Testis (tissue), 3 donors: ENCODE results near the gene ORC5. TPM values are rescaled to one million over a fixed set of nuclear protein-coding genes. Genes with fewer than 3 reads are reported as not detected.

ENCODE experiments used
- DNase-seq: peaks from one replicate; pipeline ENCODE4 v3.0.0-alpha.2; 2019
- H3K27ac ChIP-seq, 2 donors: fragments of 200-600 bp; sonication (generic); one replicate each; pipeline ENCODE4 v1.5.1; 2019
- H3K27me3 ChIP-seq: fragments of 200-600 bp; sonication (generic); one replicate; pipeline ENCODE4 v1.5.1; 2019
- H3K36me3 ChIP-seq: fragments of 200-600 bp; sonication (generic); one replicate; pipeline ENCODE4 v1.5.1; 2017; ENCODE audit warnings: low read depth; ENCODE audit errors: missing control alignments
- H3K4me1 ChIP-seq: fragments of 200-600 bp; sonication (generic); one replicate; pipeline ENCODE4 v1.5.1; 2019
- H3K4me3 ChIP-seq, 2 donors: fragments of 200-600 bp; sonication (generic); one replicate each; pipeline ENCODE4 v1.5.1; 2017 to 2019
- H3K9me3 ChIP-seq: fragments of 200-600 bp; sonication (generic); one replicate; pipeline ENCODE4 v1.5.1; 2017
- POLR2A ChIP-seq: fragments of 450-650 bp; IDR thresholded peaks from one replicate; pipeline ENCODE4 v1.6.1; 2017; ENCODE audit warnings: antibody characterized with exemption, mild to moderate bottlenecking, moderate library complexity
- WGBS, 2 donors: methylation state at CpG; one replicate each; pipeline ENCODE4 v1.1.5; 2018; 5-methylcytosine and 5-hydroxymethylcytosine counted together
- intact Hi-C: fragments of 100-400 bp; cut with DNase I; formaldehyde crosslinking; loops from one replicate; pipeline ENCODE4 v1.15.1; 2023; ENCODE audit warnings: low total_unique reads
- polyA plus RNA-seq: library from polyadenylated mRNA; stranded (reverse); fragments of 350-450 nt; fragmentation: Illumina TruSeq; extraction: RNeasy Lipid Tissue Mini Kit (QIAGEN cat#74804); gene quantifications from one replicate; pipeline ENCODE4 v1.2.3, GENCODE V29; 2014; ENCODE audit warnings: low read depth, low replicate concordance; ENCODE audit not compliant: insufficient read depth
- total RNA-seq, 2 donors: library from RNA; depleted of rRNA; stranded (reverse); fragments of >200 nt; gene quantifications; one replicate each; pipeline ENCODE4 v1.2.3, GENCODE V29; 2016
- TF ChIP-seq, protein P1 (sequence below), 3 experiments: fragments of 450-650 bp in 2 of 3; fragments of 200-600 bp in 1 of 3; sonication (generic) in 1 of 3; IDR thresholded peaks; one replicate each; pipeline ENCODE4 v1.5.1; 2016 to 2019; ENCODE audit warnings: antibody characterized with exemption in 3 of 3, mild to moderate bottlenecking in 2 of 3, moderate library complexity in 1 of 3

Gene ORC5
- total and polyA plus RNA-seq, 3 donors from 2014 or later: 36.5 to 107 (median 36.9) TPM

- no peaks in the 10 kb centered on the region for H3K9me3 ChIP-seq
- H3K4me3 ChIP-seq: no peak overlapping the region
- H3K4me1 ChIP-seq: no peaks in the 10 kb centered on the region
- 94 to 97% methylated on average over 10 of the region's 10 CpGs for WGBS, 2 donors
- DNase-seq: no peak
- no peaks in the 10 kb centered on the region for H3K36me3 ChIP-seq
- intact Hi-C loops: no loop called here
- H3K27ac ChIP-seq: no peak overlapping the region
- no peak for TF ChIP-seq POLR2A
- TF ChIP-seq, protein P1, sequence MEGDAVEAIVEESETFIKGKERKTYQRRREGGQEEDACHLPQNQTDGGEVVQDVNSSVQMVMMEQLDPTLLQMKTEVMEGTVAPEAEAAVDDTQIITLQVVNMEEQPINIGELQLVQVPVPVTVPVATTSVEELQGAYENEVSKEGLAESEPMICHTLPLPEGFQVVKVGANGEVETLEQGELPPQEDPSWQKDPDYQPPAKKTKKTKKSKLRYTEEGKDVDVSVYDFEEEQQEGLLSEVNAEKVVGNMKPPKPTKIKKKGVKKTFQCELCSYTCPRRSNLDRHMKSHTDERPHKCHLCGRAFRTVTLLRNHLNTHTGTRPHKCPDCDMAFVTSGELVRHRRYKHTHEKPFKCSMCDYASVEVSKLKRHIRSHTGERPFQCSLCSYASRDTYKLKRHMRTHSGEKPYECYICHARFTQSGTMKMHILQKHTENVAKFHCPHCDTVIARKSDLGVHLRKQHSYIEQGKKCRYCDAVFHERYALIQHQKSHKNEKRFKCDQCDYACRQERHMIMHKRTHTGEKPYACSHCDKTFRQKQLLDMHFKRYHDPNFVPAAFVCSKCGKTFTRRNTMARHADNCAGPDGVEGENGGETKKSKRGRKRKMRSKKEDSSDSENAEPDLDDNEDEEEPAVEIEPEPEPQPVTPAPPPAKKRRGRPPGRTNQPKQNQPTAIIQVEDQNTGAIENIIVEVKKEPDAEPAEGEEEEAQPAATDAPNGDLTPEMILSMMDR (IDR thresholded peaks at IDR 0.05): no peak
- no peaks in the 10 kb centered on the region for H3K27me3 ChIP-seq
Measured at GRCh38 chr7:104137511-104137910, 70.3 kb downstream of the ORC5 start.

DNA sequence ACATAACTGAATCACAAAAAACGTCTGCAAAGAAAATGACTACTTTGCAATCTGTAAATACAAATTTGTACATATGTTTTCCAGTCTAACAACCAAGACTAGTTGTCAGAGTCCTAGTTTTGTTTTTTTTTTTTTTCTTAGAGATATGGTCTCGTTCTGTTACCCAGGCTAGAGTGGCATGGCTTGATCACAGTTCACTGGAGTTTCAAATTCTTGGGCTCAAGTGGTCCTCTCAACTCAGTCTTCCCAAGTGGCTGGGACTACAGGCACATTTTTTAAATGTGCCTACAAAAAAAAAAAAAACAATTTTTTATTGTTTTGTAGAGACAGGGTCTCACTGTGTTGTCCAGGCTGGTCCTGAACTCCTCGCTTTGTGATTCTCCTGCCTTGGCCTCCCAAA is 70.8 kb downstream of the ORC5 start:
- H3K4me1 ChIP-seq: no peaks in the 10 kb centered on the region
- no peaks in the 10 kb centered on the region for H3K36me3 ChIP-seq
- TF ChIP-seq POLR2A: no peak
- TF ChIP-seq, protein P1 (IDR thresholded peaks at IDR 0.05): no peak
- DNase-seq: no peak
- no peaks in the 10 kb centered on the region for H3K9me3 ChIP-seq
- no peaks in the 10 kb centered on the region for H3K27me3 ChIP-seq
- no peak overlapping the region for H3K27ac ChIP-seq
- 85 to 93% methylated on average over 3 of the region's 3 CpGs for WGBS, 2 donors
- intact Hi-C loops: no loop called here
- no peak overlapping the region for H3K4me3 ChIP-seq

GRCh38 chr7:104136561-104136960 is 71.3 kb downstream of the ORC5 start:
- Histone ChIP-seq H3K36me3 (no peaks in the 10 kb centered on the region), H3K27ac (no peak overlapping the region), H3K4me1 (no peaks in the 10 kb centered on the region), H3K27me3 (no peaks in the 10 kb centered on the region), H3K4me3 (no peak overlapping the region), H3K9me3 (no peaks in the 10 kb centered on the region)
- 91 to 92% methylated on average over 2 of the region's 2 CpGs for WGBS, 2 donors
- intact Hi-C loops: no loop called here
- no peak for DNase-seq
- TF ChIP-seq POLR2A: no peak
- TF ChIP-seq, protein P1 (IDR thresholded peaks at IDR 0.05): no peak

DNA sequence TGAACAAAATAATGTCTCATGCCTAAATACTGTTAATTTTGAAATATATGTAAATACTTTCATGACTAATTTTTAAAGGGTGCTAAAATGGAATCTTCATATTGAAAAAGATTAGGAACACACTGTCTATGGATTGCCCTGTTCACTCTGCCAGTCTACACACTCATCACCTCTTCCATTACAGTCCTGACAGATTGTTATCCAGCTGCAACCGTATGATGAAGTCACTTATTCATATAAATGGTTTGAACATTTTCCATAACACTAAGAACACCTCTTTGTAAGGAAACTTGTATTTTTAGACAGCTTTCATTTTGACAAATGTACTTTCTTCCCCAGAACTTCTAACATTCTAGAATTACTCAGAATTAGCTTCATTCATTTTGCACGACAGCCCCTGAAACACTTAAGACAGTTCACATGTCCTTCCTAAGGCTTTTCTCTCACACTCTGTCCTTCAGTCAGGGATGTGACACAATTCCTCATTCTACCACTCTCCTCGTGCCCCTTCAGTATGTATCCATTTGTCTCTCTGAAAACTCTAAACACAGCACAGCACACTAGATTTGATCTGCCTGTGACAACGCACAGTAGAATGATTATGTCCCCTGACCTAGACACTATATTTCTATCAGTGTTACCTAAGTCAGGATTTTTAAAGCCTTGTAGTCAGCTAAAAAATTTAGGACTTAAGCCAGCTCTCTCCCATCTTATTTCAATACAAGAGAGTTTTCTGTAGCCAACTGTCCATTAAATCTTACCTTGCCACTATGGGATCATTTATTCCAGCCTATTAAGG is 71.9 kb downstream of the ORC5 start:
- H3K4me3 ChIP-seq: no peak overlapping the region
- no peaks in the 10 kb centered on the region for H3K4me1 ChIP-seq
- no peaks in the 10 kb centered on the region for H3K9me3 ChIP-seq
- no peaks in the 10 kb centered on the region for H3K27me3 ChIP-seq
- WGBS, 2 donors: 72 to 80% methylated on average over 4 of the region's 4 CpGs
- no peak for TF ChIP-seq POLR2A
- TF ChIP-seq, protein P1 (IDR thresholded peaks at IDR 0.05): no peak
- no peaks in the 10 kb centered on the region for H3K36me3 ChIP-seq
- no peak overlapping the region for H3K27ac ChIP-seq
- intact Hi-C loops: no loop called here
- DNase-seq: no peak

DNA sequence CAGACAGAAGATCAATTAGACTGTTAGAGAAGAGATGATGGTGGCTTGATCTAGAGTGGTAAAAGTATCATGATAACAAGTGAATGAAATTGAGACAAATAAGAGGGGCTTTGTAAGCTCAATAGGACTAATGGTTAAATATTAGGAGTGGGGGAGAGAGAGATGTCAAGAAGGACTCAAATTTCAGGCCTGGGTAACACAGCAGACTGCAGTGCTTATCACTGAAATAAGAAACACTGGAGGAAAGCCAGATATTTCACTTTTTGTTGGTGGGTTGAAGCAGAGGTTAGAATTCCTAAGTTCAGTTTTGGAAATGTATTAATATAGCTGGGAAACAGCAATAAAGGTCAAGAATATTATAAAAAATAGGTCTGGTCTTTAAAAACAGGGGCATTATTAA is 74.6 kb downstream of the ORC5 start:
- no peaks in the 10 kb centered on the region for H3K4me1 ChIP-seq
- DNase-seq: no peak
- H3K27ac ChIP-seq: no peak overlapping the region
- no peaks in the 10 kb centered on the region for H3K27me3 ChIP-seq
- no peak overlapping the region for H3K4me3 ChIP-seq
- no peaks in the 10 kb centered on the region for H3K9me3 ChIP-seq
- H3K36me3 ChIP-seq: no peaks in the 10 kb centered on the region
- no peak for TF ChIP-seq POLR2A
- TF ChIP-seq, protein P1 (IDR thresholded peaks at IDR 0.05): no peak
- intact Hi-C loops: no loop called here
